GM19372 (cell line): ENCODE measurements around the gene FOXP3.

ENCODE experiments used
- ATAC-seq: cut with Tn5 transposase; IDR thresholded peaks from one replicate; pipeline ENCODE4 v1.9.1; 2021; ENCODE audit warnings: mild to moderate bottlenecking, low read depth, moderate library complexity; ENCODE audit not compliant: unreplicated experiment

FOXP3 gene

DNA sequence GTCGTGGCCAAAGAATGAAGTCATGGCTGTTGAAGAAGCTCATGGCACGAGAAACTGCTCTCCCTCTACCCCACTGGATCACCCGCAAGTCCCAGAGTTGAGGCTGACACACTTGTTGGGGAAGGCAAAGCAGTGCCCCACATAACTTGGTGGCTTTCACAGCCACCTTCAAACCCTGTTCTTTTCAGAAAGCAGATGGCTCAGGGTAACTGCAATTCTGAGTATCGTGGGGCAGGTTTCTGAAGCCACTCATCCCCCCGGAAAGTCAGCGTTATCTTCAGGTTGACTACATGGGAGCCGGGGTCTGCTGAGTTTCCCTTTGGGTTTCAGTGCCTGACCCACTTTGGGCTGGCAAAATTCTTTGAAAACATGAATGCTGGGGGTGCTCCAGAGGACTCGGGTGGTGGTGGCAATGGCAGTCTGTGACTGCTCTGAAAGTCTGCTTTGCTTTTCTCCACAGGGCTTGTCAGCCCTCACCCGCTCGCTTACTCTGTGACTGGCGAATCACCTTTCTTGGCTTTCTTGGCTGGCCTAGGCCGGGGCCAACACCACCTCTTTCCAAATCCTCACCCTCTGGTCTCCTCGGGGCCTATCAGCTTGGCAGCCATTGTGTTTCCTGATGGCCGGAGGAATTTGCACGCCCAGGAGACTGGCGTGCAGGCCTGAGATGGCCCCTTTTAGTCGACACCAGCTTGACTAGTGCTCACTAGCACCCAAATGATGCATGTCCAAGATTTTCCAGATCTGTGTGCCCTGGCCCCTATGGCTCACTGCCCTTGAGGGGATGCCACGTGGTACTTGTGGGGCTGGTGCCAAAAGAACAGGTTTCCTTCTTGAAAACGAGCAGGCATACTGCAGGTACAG, 12.4 kb upstream of the FOXP3 start:
- ATAC-seq: no peak

DNA sequence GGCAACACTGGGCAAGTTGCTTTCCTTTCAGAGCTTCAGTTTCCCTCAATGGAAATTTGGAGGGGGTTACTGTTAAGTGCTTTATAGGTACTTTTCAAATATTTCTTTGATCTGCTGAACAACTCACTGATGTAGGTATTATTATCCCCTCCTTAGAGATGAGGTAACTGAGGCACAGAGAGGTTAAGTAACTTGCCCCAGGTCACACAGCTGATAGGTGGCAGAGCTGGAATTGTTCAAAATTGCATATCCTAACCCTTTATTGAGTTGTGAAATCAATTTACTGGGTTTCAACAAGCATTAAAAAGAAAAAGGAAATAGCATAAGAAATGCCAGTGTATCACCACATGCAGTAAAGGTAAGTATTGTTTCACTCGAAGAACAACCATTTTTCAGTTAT, 11.7 kb upstream of the FOXP3 start:
- no peak for ATAC-seq

DNA sequence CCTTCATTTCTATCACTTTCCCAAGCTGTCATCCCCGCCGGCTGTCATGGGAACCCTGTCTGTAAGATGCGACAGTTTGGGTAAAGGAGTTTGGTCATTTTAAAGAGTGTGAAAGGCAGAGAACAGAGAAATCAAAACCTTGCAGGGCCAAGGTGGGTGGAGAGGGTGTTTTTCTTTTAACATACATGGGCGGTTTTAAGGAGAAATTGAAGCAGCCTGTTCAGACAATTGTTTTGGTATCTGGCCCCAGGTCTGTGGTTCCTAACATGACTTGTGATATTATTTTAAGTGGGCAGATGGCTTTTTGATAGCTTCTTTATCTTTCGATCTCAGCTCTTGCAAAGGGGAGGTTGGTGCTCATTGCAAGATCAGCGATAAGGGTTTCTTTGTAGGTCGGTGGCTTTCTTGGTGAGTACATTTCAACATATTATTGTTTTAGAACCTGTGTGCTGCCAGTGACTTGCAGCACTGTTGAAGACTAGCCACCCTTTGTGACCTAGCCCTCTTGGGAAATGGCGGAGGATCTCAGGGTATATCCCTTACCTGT, 8.7 kb upstream of the FOXP3 start:
- no peak for ATAC-seq

DNA sequence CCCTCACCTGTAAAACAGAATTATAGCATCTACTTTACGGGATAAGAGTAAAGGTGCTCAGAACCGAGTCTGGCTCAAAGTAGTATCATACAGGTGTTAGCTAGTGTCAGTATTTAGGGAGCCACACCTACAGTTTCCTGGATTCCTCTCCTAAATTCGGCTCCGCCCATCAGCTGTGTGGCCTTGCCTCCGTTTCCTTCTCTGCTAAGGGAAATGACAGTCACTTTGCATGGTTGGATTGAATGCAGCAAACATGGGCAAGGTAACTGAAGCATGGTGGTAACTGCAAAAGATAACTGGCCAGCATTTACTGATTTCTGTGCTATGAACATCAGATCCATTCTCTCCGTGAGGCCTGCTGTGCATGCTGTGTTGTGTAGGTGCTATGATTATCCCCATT, 7.9 kb upstream of the FOXP3 start:
- no peak for ATAC-seq

DNA sequence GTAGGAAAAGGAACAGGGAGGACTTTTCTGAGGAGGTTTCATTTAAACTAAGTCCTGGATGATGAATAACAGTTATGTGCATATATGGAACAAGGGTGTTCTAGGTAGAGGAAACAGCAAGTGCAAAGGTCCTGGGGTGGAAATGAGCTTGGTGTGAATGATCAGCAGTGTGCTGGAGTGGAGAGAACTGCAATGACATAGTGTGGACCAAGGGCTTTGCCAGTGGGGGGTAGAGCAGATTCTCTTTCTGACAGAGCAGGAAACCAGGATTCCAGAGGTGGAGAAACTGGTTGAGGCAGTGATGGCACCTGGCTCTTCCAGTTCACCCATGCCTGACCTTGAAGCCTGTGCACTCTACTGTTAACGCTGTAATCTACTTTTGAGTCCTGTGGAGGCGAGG, 6.8 kb upstream of the FOXP3 start:
- no peak for ATAC-seq

DNA sequence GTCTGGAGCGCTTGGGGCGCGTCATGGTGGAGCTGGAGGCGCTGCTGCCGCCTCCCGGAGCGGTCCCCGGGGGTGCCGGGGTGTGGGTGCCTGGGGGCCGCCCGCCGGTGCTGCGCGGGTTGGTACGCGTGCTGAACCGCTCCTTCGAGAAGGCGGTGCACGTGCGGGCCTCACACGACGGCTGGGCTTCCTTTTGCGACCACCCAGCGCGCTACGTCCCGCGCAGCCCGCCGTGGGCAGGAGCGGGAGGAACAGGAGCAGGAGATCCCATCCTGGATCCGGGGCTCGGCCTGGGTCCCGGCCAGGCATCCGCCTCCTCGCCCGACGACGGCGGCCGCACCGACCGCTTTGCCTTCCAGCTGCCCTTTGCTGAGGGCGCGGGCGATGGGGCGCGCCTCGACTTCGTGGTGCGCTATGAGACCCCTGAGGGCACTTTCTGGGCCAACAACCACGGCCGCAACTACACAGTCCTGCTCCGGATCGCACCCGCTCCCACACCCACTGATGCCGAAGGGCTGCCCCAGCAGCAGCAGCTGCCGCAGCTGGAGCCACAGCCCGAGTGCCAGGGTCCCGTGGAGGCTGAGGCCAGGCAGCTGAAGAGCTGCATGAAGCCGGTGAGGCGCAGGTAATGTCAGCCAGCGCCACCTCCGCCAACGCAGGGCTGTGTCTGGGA, 5.9 kb upstream of the FOXP3 start:
- no peak for ATAC-seq

DNA sequence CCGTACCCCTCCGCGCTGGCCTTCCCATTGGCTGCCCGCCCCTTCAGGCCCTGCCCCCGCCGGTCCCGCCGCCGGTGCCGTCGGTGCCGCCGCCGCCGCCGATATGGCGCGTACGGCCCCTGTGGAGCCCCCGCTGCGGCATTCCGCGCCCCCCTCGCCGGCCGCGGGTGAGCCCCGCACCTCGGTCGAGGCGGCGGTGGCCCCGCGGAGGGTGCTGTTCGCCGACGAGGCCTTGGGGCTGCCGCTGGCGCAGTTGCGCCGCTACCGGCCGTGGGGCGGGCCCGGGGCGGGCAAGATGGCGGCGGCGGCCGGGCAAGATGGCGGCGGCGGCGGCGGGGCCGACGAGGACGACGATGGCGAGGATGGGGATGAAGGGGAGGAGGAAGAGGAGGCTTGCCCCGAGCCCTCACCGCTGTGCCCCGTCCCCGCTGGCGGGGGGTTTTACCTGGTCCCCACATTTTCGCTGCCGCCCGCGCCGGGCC, 5.3 kb upstream of the FOXP3 start, which contains the start of gene PPP1R3F:
Gene PPP1R3F, plus strand, starts transcription at position 27 of the 482 bp plus-strand sequence. Its CDS starts 77 bp downstream, at position 104.
- peak; percentile 19 for ATAC-seq

DNA sequence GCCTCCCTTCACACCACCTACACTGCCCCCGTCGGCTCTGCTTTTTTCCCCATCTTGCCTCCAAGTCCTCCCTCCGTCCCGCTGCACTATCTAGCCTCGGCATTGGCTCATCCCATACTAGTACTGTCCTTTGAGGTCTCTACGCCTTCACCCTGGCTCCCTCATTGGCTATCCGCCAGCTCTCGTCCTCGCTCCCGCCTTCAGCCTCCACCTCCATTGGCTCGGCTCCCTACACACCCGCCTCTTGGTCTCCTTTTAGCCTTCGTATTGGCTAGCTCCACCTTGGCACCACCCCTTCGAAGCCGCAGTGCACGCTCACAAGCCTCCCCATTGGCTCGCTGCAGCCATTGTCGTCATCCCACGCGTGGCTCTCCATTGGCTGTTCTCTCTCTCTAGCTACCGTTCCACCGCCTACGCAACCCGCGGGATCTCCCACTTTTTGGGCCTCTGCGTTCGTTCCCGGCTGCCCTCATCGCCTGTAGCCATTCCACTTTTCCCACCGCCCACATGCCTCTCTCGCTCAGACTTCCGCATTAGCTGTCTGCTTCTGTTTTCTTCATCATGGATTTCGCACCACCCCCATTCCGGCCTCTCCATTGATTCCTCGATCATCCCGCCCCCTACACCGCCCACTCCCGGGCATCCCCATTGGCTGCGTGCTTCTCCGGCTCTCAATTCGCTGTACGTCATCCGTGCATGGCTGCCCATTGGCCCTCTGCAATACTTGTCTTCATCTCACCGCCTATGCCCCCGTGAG, 4.7 kb upstream of the FOXP3 start:
- ATAC-seq: peak; percentile 85

DNA sequence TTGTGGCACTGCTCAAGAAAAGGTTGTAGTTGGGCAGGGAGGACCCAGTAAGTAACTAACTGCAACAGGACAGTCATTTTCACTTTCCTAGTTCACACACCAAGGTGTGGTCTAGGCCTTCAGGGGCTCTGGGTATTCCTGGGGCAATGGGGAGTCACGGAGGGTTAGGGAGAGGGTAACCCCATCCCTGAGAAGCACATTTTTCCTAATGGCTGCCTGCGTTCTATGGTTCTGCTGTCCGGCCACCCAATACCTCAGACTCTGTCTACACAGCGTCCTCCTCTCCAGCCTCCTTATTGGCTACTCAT, 4.1 kb upstream of the FOXP3 start:
- ATAC-seq: no peak

DNA sequence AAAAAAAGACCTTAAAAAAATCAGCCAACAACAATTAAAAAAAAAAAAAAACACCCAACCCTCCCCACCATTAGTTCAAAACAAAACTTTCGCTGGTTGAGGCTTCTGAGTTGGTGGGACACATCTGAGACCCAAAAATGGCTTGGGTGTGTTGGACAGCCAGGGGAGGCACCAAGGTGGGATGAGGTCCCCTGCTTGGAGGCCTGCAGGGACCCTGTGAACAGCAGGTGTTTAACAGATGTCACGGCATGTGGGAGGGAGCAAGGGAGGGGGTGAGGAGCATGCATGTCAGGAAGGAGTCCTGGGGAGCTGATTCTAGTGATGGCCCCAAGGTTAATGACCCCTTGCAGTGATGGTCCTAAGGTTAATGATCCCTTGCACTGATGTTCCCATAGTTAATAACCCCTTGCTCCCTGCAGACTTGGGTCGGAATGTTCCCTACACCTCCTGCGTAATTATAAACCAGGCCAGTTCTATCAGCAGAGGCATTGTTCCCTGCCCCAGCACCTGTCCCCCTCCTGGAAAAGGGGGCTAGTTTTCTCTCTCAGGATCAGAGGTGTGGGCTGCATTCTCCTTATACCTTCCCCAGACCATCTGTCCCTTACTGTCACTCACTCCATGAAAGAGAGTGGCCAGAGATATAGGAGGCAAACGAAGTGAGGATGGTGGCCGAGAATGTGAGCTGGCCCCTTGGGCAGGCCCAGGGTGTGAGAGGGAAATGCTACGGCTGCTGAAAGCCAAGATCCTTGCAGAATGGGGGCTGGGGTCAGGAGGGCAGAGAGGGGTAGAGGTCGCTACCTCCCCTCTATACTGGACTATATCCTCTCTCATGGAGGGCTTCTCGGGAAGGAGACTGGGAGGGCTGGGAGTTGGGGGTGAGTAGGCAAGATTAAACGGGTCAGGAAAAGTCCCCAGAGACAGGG, 2.3 kb upstream of the FOXP3 start:
- no peak for ATAC-seq

DNA sequence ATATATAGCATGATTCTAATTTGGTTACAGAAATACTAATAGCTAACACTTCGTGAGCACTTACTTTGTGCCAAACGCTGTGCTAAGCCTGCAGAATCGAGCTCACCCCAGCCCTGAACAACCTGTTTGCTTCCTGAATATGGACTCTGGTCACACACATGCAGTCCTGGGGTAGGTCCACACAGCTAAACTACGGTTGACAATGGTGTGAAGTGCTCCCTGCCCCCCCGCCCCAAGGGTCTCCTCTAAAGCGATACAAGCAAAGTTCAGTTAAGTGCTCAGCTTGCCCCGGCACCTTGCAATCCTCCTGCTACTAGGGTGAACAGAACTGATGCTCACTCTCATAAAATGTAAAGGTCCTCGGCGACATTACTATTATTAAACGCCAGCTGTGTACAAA, 879 bp downstream of the FOXP3 start:
- ATAC-seq: no peak

DNA sequence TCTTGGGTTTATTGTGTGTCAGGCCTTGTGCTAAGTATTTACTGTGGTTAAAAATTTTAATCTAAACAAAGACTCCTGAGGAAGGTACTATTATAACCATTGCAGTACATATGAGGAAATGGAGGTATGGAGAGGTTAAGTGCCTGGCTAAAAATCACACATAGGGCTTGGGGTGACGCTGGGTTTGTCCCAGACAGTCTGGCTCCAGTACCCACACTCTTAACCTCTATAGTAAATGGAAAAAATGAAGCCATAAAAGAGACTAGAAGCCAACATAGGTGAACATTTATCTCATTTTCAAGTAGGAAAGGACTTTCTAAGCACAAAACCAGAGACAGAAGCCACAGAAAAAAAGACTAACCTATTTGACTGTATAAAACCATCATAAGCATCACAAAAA, 1.9 kb downstream of the FOXP3 start:
- ATAC-seq: no peak

DNA sequence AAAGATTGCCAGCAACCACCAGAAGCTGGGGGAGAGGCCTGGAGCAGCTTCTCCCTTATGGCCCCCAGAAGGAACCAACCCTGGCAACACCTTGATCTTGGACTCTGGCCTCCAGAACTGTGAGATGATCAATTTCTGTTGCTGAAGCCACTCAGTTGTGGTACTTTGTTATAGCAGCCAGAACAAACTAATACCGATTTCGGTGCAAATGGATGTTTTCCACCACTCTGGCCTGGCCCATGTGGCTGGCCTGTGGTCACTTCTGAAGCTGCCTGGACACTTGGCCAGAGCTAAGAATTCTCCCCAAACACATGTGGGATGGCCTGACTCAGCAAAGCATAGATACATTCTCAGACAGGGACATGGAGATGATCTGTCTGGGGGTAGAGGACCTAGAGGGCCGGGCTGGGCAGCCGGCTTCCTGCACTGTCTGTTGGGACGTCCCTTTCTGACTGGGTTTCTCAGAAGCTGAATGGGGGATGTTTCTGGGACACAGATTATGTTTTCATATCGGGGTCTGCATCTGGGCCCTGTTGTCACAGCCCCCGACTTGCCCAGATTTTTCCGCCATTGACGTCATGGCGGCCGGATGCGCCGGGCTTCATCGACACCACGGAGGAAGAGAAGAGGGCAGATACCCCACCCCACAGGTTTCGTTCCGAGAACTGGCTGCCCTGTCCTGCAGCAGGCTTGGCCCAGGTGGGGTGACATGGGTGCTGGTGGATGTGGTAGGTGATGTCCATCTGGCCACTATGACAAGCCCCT, 4.1 kb downstream of the FOXP3 start:
- no peak for ATAC-seq

DNA sequence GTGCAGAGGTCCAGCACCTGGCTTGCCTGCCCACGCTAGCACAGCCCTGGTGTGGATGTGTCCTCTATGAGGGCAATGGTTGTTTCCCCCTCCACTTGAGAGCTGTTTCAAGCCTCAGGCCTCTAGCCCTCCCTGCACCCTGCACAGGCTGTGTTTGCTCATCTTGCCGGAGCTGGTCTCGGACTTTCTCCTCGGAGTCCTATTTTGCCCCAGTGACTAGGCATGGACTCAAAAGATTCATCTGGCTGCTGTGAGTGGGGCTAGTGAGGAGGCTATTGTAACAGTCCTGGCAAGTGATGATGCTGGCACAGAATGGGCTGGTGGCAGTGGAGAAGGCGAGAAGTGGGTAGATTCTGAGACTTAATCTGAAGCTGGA, 5.8 kb downstream of the FOXP3 start:
- ATAC-seq: no peak

DNA sequence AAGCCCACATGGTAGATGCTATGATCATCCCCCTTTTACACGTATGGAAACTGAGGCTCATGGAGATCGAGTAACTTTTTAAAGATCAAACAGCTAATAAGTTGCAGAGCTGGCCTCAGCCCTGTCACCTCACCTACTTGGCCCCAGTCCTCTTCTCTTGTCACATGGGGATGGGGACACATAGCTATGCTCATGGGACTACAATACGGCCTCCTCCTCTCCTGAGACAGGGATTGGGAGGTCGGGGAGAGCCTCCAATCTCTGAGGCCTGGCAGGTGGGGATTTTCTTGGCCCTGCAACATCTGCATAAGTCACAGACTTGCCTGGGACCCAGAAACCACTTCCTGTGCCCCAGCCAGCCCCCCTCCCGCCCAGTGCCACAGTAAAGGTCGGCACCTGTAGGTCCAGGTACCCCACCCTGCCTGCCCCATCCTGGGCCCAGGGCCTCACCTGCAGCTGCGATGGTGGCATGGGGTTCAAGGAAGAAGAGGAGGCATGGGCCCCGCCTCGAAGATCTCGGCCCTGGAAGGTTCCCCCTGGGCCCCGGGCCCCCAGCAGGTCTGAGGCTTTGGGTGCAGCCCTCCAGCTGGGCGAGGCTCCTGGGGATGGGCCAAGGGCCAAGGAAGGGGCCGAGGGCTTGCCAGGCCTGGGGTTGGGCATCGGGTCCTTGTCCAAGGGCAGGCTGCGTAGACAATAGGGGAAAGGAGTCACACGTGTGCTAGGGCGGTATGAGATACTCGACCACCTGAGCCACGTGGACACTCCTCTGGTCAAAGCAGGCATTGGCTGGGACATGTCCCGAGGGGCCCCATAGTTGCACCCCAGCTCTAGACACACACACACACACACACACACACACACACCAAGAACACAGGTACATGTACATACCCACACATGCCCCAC, 6.4 kb downstream of the FOXP3 start:
- no peak for ATAC-seq

DNA sequence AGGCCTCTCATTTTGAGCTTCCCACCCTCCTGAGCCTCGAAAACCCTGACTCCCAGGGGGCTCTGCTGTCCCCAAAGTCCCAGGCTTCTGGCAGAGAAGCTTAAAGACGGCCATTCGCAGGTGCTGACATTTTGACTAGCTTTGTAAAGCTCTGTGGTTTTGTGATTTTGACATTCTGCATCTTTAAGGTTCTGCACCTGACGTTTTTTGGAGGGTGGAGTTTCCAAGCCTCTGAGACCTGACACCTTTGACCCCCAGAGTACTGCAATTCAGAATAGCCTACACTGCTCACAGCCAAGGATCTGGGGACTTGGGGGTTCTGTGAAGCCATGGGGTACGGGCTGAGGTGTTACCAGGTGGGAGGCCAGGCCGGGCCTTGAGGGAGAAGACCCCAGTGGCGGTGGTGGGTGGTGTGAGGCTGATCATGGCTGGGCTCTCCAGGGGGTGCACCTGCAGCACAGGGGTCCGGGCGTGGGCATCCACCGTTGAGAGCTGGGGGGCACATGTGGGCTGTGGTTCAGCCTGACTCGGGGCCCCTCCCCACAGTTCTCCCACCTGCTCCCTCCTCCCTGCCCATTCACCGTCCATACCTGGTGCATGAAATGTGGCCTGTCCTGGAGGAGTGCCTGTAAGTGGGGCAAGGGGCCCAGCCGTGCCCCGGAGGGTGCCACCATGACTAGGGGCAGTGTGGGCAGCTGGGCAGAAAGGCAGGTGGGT, 7.3 kb downstream of the FOXP3 start:
- no peak for ATAC-seq

DNA sequence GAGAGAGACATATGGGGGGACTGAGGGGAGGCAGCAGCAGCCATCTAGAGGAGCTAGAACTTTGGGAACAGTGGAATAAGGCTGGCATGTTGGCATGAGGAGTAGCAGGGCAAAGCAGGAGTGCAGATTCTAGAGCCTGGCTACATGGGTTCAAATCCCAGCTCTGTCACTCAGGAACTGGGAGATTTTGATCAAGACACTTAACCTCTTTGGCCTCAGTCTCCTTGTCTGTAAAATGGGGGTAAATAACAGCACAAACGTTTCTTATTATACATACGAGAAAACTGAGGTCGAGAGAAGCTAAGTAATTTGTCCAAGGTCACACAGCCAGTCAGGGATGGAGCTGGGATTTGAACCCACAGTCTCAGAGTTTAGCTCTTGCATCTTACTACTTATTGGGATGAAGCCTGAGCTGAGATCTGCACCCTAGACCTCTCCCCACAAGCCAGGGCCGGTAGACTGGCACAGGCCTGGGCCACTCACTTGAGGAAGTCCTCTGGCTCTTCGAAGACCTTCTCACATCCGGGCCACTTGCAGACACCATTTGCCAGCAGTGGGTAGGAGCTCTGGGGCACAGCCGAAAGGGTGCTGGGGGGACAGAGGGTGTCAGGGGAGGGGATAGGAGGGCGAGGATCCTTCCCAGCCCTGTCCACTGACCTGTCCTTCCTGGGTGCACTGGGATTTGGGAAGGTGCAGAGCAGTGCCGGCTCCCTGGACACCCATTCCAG, 8.1 kb downstream of the FOXP3 start:
- ATAC-seq: no peak
